ACC112 (cell line): Measurements from ENCODE around the gene CCDC89.
"Not testable (repeated sequence)": the region's sequence is repeated elsewhere in the genome, so short reads cannot be mapped to it uniquely, and the experiment has no call there.

Experiments used
- H2AFZ ChIP-seq: fragments of 200-600 bp; sonication (generic); one replicate; pipeline ENCODE4 v1.6.0; 2017; ENCODE audit warnings: antibody characterized with exemption, low read length; ENCODE audit not compliant: unreplicated experiment
- H3K27ac ChIP-seq: fragments of 200-600 bp; sonication (generic); 2 replicates; pipeline ENCODE4 v1.5.1; 2014; ENCODE audit warnings: low read depth, mild to moderate bottlenecking, antibody characterized with exemption, low read length, moderate library complexity
- H3K27me3 ChIP-seq: fragments of 200-600 bp; sonication (generic); 2 replicates; pipeline ENCODE4 v1.6.1; 2014; ENCODE audit warnings: mild to moderate bottlenecking, antibody characterized with exemption, low read length, moderate library complexity, mixed read lengths; ENCODE audit not compliant: insufficient read depth
- H3K36me3 ChIP-seq: fragments of 200-600 bp; sonication (generic); 2 replicates; pipeline ENCODE4 v1.6.1; 2016; ENCODE audit warnings: mild to moderate bottlenecking, antibody characterized with exemption, low read length, moderate library complexity, mixed read lengths; ENCODE audit not compliant: insufficient read depth
- H3K4me1 ChIP-seq: fragments of 200-600 bp; sonication (generic); one replicate; pipeline ENCODE4 v1.6.1; 2016; ENCODE audit warnings: low read length, mixed read lengths; ENCODE audit not compliant: insufficient read depth, unreplicated experiment, control insufficient read depth
- H3K4me3 ChIP-seq: fragments of 200-600 bp; sonication (generic); 2 replicates; pipeline ENCODE4 v1.5.1; 2014; ENCODE audit warnings: mild to moderate bottlenecking, low read depth, low read length
- H3K79me2 ChIP-seq: fragments of 200-600 bp; sonication (generic); one replicate; pipeline ENCODE4 v1.6.0; 2016; ENCODE audit warnings: low read length; ENCODE audit not compliant: control insufficient read depth, unreplicated experiment, insufficient read depth

The CCDC89 gene

GRCh38 chr11:85666687-85667086, 19.3 kb downstream of the CCDC89 start:
- H3K4me1 ChIP-seq = no peaks in the 10 kb centered on the region
- peaks cover 5% of the 10 kb centered on the region; the same call in 1 of the 2 replicates for H3K36me3 ChIP-seq
- no peak overlapping the region for H3K27ac ChIP-seq
- no peaks in the 10 kb centered on the region for H3K27me3 ChIP-seq
- no peak overlapping the region for H3K4me3 ChIP-seq
- peaks cover 31% of the 10 kb centered on the region for H3K79me2 ChIP-seq
- no peak overlapping the region for H2AFZ ChIP-seq

- Histone ChIP-seq H3K4me3 (peak overlapping the region; percentile 99; the same call in 1 of the 2 replicates), H2AFZ (peak overlapping the region; percentile 78)
Measured at GRCh38 chr11:85665733-85666132, 20.3 kb downstream of the CCDC89 start.

GRCh38 chr11:85664615-85665481, 21.1 kb downstream of the CCDC89 start, which contains the start of gene CREBZF:
Gene CREBZF (minus strand): TSS chr11:85665129. CDS start chr11:85664875, 254 bp downstream.
- peak within 1 kb of the TSS; percentile 99 for H3K4me3 ChIP-seq
- H3K79me2 ChIP-seq = peaks cover 50% of the 10 kb centered on the region
- peak within 1 kb of the TSS; percentile 78 for H2AFZ ChIP-seq
- peak within 1 kb of the TSS; percentile 92 for H3K27ac ChIP-seq
- H3K36me3 ChIP-seq = peaks cover 22% of the 10 kb centered on the region
- peaks cover 17% of the 10 kb centered on the region for H3K4me1 ChIP-seq
- H3K27me3 ChIP-seq = no peaks in the 10 kb centered on the region

More at GRCh38 chr11:85665733-85666132, 20.3 kb downstream of the CCDC89 start:
- Histone ChIP-seq H3K4me1 (peaks cover 8% of the 10 kb centered on the region), H3K36me3 (peaks cover 13% of the 10 kb centered on the region), H3K27me3 (no peaks in the 10 kb centered on the region), H3K27ac (peak overlapping the region; percentile 92; the same call in 1 of the 2 replicates), H3K79me2 (peaks cover 41% of the 10 kb centered on the region)

GRCh38 chr11:85663753-85664614, 22.0 kb downstream of the CCDC89 start:
- Histone ChIP-seq H3K4me1 (peaks cover 26% of the 10 kb centered on the region), H3K27ac (peak overlapping the region; percentile 92), H3K36me3 (peaks cover 28% of the 10 kb centered on the region), H3K79me2 (peaks cover 58% of the 10 kb centered on the region), H3K4me3 (peak overlapping the region; percentile 99), H3K27me3 (no peaks in the 10 kb centered on the region), H2AFZ (peak overlapping the region; percentile 61)

- H2AFZ ChIP-seq = no peak overlapping the region
- H3K36me3 ChIP-seq = peaks cover 30% of the 10 kb centered on the region
- H3K27ac ChIP-seq = peak overlapping the region; percentile 92; the same call in 1 of the 2 replicates
- H3K27me3 ChIP-seq = no peaks in the 10 kb centered on the region
- peaks cover 64% of the 10 kb centered on the region for H3K79me2 ChIP-seq
- peak overlapping the region; percentile 99 for H3K4me3 ChIP-seq
- H3K4me1 ChIP-seq = peaks cover 30% of the 10 kb centered on the region
Measured at GRCh38 chr11:85663080-85663752, 22.8 kb downstream of the CCDC89 start.

- H3K36me3 ChIP-seq = peaks cover 39% of the 10 kb centered on the region
- peaks cover 73% of the 10 kb centered on the region for H3K79me2 ChIP-seq
- H3K27me3 ChIP-seq = no peaks in the 10 kb centered on the region
- peaks cover 30% of the 10 kb centered on the region for H3K4me1 ChIP-seq
- H3K4me3 ChIP-seq = peak overlapping the region; percentile 99
- H2AFZ ChIP-seq = no peak overlapping the region
- no peak overlapping the region for H3K27ac ChIP-seq
Measured at GRCh38 chr11:85661972-85662664, 23.9 kb downstream of the CCDC89 start.

GRCh38 chr11:85658180-85658579, 27.8 kb downstream of the CCDC89 start:
- peaks cover 74% of the 10 kb centered on the region for H3K79me2 ChIP-seq
- no peak overlapping the region for H3K4me3 ChIP-seq
- H3K36me3 ChIP-seq = peaks cover 57% of the 10 kb centered on the region
- H3K27ac ChIP-seq = no peak overlapping the region
- H2AFZ ChIP-seq = no peak overlapping the region
- peaks cover 32% of the 10 kb centered on the region for H3K4me1 ChIP-seq
- no peaks in the 10 kb centered on the region for H3K27me3 ChIP-seq

GRCh38 chr11:85656777-85657176, 29.2 kb downstream of the CCDC89 start:
- no peak overlapping the region for H3K27ac ChIP-seq
- peaks cover 64% of the 10 kb centered on the region for H3K79me2 ChIP-seq
- H3K4me1 ChIP-seq = peaks cover 35% of the 10 kb centered on the region
- no peaks in the 10 kb centered on the region for H3K27me3 ChIP-seq
- no peak overlapping the region for H3K4me3 ChIP-seq
- H3K36me3 ChIP-seq = peaks cover 52% of the 10 kb centered on the region
- H2AFZ ChIP-seq = no peak overlapping the region

- H3K27ac ChIP-seq, H3K4me3 ChIP-seq, H3K27me3 ChIP-seq, H2AFZ ChIP-seq: not testable (repeated sequence)
- peaks cover 36% of the 10 kb centered on the region for H3K36me3 ChIP-seq
- peaks cover 54% of the 10 kb centered on the region for H3K79me2 ChIP-seq
- H3K4me1 ChIP-seq = peaks cover 22% of the 10 kb centered on the region
Measured at GRCh38 chr11:85654343-85654742, 31.7 kb downstream of the CCDC89 start.
